ENCODE measurements around the gene CRYAB.
"Not testable (repeated sequence)": the region's sequence is repeated elsewhere in the genome, so short reads cannot be mapped to it uniquely, and the experiment has no call there.

Gene CRYAB

DNA sequence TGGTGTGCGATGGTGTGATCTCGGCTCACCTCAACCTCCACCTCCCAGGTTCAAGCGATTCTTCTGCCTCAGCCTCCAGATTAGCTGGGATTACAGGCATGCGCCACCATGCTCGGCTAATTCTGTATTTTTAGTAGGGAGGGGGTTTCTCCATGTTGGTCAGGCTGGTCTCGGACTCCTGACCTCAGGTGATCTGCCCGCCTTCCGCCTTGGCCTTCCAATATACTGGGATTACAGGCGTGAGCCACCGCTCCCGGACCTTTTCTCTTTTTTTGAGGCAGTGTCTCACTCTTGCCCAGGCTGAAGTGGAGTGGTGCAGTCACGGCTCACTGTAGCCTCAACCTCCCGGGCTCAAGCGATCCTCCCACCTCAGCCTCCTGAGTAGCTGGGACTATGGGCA is 21.6 kb upstream of the CRYAB start:
- not testable (repeated sequence) for DNase-seq

DNA sequence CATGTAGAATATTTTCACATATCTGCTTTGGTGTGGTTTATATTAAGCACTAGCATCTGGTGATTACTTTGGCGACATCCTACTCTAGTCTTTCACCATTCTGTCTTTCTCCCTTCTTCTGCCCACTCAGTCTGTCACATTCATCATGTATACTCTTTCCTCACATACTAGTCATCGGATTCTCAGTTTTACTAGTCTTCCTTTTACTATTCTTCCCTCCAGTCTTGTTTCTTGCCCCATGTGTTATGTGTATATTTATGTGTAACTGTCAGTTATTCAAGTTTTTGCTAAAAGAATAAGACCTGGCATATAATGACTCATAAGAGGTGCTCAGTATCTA is 21.0 kb upstream of the CRYAB start:
- DNase-seq, result no peak

DNA sequence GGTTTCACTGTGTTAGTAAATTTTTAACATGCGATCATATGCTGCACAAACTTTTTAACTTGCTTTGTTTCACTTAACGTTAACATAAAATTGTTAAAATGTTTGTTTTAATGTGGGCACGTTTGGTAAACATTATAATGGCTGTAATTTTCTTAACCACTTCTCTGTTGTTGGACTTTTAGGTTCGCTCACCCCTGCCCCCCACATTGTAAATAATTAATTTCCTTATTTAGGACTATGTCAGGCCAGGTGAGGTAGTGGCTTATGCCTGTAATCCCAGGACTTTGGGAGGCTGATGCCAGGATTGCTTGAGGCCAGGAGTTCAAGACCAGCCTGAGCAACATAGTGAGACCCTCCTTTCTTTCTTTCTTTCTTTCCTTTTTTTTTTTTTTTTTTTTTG is 18.9 kb upstream of the CRYAB start:
- no peak for DNase-seq

DNA sequence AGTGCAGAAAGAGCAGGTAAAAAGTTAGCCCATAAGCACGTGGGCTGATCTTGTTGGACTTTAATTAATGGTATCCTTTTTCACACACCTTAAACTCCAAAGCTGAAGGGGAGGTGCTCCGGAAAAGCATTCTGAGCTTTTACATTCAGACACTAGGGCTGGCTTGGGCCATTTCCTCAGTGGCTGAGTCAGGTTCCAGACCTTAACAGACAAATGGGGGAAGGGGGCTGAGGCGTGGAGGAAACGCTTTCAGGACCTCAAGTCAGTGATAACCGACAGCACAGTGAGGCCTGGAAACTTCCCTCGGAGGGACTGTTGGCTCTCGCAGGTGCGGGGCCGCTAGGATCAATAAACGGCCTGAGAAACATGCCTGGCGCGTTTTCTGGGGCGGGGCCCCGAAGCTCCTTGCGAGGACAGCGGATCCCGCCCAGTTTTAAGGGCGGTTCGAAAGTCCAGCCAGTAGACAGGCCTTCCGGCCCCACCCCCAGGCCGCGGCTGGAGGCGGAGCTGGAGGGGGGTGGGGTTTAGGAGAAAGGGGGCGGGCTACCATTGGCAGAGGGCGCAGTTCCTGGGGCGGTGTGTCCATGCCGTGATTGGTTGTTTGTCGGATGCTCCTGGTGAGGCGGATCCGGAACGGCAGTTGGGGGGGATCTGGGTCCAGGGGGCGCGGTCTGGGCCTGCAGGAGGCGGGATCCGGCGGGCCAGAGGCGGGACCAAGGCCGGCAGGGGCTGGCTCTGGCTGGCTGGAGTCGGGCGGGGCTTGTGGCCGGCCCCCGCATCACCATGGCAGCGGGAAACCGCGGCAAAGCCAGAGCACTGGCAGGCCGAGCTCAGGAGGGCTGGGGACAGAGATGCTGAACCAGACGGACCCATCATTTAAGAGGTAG is 15.2 kb upstream of the CRYAB start:
- peak; percentile 100 for DNase-seq

DNA sequence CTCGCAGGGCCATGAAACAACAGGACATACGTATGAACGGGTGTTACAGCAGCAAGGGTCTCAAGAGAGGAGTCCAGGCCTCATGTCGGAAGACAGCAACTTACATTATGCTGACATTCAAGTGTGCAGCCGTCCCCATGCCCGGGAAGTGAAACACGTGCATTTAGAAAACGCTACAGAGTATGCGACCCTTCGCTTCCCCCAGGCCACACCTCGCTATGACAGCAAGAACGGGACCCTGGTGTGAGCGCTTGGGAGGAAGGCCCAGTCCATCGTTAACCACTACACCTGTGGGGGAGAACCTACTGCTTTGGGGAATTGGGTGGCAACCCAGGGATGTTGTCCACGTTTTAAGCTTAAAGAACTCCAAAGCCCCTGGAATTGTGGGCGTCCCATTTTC is 14.4 kb upstream of the CRYAB start:
- no peak for DNase-seq

DNA sequence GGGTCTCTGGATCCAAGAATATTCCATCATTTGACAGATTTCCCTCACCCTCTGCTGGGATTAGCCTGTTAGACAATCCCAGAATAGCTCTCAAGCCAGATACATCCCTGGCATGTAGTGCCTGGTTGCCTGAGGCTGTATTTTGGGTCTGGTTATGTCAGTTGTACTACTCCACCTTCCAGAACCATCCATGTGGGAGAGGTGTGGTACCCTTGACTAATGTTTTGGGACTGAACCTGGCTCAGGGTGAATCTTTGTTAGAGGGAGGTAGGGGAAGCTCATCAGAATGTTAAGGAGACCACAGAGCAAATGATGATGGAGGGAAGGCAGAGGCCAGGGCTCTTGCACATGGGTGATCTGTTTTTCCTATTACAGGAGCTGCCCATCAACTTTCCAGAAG is 12.4 kb upstream of the CRYAB start:
- DNase-seq, result no peak

DNA sequence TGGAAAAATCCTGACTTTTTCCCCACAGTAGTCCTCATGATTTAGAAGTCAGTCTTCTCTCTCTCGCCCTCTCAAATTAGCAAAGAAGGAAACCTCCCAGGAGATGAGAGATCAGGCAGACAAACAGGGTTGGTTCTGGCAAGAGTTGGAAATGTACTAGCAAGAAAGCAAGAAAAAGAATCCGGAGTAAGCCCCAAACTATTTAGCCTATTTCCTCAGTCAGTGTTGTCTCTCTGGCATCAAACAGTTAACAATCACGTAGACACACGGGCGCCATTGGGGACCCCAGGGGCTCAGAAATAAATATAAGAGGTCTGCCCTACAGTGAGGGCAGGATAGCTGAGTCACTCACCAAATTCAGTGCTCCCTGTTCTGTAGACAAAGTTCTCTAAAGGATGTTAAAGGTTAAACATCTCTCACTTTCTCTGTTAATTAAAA is 11.8 kb upstream of the CRYAB start:
- DNase-seq, result no peak

DNA sequence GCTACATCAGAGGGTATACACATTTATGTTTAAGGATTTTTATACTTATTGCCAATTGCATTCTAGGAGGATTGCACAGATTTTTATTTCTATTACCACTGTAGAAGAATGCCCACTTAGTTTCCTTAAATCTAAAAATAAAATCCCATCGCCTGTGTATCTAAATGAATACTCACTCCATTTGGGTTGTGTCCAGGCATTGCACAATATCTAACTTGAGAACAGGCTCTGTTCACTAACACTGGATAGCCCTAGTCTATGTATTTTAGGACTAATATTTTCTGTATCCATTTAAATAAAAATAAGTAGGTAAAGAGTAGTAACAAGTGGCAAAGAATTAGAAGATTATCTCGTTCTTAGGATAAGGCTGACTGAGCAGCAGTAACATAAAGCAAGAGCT is 11.2 kb upstream of the CRYAB start:
- peak; percentile 76 for DNase-seq

DNA sequence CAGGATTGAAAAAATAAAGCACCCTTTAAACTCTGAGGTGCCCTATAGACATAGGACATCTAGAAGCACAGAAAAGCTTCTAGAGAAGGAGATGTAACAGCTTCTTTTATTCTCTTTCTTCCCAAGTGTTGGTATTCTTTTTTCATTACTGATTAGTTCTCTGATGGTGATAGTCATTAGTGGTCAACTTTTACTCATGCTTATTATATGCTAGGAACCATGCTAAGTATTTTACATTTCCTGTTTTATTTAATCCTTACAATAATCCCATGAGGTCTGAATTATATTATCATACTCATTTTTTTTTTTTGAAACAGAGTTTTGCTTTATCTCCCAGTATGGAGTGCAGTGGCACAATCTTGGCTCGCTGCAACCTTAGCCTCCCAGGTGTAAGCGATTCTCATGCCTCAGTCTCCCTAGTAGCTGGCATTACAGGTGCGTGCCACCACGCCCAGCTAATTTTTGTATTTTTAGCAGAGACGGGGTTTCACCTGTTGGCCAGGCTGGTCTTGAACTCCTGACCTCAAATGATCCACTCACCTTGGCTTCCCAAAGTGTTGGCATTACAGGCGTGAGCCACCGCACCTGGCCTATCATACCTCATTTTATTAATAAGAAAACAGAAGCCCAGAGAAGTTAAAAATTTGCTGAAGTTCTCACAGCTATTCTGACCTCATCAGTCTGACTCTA is 10.1 kb upstream of the CRYAB start:
- DNase-seq, result no peak

DNA sequence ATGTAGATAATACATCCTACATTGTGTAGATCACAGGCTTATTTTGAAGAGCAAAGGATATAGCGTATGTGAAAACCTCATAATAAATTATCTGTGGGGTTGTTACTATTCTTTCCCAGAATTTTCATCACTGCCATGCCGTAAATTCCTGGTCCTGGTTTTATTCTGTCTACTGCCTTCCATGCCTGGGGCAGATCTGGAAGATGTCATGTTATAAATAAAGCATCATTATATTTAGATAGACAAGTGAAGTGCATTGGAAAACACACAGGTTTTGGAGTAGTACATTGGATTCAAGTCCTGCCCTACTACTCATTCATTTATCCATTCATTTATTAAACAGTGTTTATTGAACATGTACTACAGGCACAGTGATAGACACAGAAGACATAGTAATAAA is 9.3 kb upstream of the CRYAB start:
- no peak for DNase-seq

DNA sequence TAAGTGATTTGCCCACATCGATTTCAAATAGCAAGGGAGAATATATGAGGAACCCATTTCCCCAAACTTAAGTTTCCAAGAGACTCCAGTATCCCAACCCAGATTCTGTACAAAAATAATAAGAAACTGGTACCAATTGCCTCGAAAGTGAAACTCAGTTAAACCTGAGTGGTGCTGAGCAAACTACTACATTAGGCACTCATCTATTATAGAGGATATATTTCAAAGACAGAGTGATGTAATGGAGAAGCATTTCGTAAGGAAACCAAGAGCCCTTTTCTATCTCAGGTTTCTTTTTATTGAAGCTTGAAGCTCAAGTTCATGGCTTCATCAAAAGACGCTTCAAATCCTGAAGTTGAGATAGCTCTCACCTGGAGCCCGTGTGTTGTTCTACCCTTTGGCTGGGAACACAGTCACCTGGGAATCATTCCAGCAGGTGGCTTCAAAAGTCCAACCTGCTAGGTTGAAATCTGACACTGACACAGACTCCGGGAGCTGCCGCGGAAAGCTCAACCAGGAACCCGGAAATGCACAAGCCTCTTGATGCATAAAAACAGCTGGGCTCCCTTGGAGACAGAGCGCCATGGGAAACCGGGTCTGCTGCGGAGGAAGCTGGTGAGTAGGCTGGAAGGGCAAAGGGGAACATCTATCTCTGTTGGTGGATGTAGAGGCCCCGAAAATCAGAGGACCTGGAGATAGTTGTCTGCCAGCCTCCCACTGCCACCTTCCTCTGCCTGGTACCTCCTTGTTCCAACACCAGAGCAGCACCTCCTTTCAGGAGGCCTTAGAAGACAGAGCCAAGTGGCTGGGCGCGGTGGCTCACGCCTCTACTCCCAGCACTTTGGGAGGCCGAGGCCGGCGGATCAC is 7.1 kb upstream of the CRYAB start, which contains the start of gene C11orf52:
C11orf52 (plus strand) TSS at position 524 of the 867 bp plus-strand sequence; CDS start at position 584, 60 bp downstream.
- no peak for DNase-seq

DNA sequence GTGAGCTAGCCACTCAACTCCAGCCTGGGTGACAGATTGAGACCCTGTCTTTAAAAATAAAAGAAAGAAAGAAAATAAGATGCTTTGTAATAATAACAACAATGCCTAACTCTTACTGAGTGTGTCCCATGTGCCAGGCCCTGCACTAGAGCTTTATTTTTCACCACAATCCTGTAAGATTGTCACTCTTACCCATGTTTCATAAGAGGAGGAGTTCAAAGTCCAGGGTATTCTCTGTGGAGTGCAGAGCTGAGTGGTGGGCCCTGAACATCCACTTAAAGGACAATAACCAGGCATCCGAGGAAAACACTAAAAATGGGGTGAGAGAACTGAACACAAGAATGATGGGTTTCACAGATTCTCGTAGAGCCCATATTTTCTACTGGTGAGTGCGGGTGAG is 6.2 kb upstream of the CRYAB start:
- DNase-seq, result no peak

DNA sequence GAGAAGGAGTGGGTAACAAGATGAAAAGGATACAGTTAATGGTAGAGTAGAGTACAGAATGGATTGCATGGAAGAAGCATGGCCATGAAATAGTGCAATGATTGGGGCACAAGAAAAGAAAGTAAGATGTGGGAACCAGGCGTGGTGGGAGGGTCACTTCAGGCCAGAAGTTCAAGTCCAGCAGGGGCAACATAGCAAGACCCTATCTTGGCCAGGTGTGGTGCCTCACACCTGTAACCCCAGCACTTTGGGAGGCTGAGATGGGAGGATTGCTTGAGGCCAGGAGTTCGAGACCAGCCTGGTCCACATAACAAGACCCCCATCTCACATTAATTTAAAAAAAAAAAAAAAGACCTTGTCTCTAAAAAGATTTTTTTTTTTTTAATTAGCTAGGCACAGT is 5.7 kb upstream of the CRYAB start:
- DNase-seq, result no peak

DNA sequence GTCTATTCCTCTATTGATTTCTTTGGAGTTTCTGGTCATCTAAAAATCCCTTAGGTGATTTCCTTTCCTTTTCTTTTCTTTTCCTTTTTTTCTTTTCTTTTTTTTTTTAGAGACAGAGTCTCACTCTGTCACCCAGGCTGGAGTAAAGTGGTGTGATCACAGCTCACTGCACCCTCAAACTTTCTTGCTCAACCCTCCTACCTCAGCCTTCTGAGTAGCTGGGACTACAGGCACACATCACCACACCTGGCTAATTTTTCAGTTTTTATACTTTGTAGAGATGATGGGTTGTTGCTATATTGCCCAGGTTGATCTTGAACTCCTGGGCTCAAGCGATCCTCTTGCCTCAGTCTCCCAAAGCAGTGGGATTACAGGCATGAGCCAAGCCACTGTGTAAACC is 5.2 kb upstream of the CRYAB start:
- no peak for DNase-seq

DNA sequence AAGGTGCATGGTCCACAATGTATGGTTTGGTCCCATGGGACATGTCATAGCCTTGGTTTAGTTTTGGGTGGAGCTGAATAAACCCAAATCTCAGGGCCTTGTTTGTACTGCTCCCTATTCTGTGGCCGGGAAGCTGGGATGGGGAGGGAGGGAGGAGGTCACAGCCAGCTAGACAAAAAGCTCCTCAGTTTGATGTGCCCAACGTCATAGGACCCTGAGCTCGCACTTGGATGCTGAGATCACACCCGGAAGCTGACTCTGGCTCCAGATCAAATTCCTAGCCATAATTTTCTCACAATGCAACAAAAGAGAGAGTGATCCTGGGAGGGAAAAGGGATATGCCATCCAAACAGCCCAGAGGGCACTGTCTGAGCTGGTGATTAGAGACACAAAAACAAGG is 2.4 kb upstream of the CRYAB start:
- DNase-seq, result no peak

DNA sequence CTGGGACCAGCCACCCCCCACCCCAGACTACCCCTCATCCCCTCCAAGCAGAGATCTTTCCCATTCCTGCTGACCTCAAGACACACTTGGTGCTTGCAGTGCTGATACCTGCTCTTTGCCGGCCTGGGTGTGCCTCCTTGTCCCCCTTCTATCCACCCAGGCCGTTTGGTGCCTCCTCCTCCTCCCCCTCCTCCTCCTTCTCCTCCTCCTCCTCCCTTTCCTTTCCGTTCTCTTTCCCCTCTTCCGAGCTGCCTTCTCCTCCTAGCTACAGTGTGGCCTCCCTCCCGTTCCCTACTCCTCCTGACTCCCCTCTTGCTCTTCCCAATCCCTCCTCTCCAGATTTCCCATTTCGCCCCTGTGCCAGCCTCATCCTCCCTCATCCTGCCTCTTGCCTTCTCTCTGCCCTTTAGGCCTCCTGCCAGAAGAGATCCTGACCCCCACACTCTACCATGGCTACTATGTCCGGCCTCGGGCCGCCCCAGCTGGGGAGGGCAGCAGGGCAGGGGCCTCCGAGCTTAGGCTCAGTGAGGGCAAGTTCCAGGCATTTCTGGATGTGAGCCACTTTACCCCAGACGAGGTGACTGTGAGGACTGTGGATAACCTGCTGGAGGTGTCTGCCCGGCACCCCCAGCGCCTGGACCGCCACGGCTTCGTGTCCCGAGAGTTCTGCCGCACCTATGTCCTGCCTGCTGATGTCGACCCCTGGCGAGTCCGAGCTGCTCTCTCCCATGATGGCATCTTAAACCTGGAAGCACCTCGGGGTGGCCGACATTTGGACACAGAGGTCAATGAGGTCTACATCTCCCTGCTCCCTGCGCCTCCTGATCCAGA is 1.7 kb upstream of the CRYAB start:
- no peak for DNase-seq

DNA sequence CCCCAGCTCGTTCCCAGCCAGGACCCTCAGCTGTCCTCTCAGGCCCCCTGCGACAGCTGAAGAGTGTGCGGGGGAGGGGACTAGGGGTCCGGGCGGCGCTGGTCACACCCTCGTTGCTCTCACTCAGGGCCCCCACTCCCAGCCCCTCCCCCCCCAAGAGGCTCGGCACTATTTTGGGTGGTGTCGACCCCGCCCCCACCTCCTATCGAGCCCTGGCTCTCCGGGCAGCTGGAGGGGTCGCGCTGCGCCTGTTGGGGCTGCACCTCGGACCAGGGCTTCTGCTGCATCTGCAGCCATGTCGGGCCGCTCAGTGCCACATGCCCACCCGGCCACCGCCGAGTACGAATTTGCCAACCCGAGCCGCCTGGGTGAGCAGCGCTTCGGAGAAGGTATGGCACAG is 965 bp upstream of the CRYAB start, which contains the start of gene HSPB2:
HSPB2 (plus strand) TSS at position 200 of the 400 bp plus-strand sequence; CDS start at position 296, 96 bp downstream.
- DNase-seq, result no peak

DNA sequence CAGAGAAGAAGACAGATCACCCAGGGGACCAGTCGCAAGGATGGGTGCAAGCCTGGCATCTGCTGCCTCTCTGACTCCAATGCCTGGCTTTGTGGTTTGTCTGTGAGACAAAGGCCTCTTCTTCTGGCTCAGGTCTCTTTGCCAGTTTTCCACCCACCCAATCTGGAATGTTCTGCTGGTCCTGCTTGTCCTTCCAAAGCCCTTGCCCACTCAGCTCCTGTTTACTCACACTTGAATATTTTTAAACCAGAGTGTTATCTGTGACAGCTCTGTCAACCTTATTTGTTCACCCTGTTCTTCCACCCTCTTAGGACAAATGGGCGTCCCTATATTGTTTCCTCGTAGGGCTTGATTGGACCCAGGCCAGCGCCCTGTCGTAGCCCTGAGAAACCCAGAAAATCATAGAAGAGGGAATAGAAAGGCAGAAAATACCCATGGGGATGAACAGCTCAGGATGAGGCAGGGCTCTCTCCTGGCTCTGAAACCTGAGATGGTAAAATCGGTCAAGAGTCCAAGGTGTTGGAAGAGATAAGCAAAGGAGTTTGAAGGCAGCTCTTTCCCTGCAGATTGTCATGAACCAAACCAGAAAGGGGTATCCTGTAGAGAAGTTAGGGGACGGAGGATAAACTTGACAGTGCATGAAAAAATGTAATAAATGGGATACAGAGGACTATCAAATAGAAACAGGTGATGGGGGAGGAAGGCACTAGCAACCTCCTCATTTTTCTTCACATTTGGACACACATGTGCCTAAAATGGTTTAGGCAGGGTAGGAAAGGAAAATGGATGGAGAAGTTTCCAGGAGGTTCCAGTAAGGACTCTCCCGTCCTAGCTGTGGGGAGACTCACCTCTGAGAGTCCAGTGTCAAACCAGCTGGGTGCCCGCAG is 651 bp downstream of the CRYAB start:
- DNase-seq, result peak; percentile 59

DNA sequence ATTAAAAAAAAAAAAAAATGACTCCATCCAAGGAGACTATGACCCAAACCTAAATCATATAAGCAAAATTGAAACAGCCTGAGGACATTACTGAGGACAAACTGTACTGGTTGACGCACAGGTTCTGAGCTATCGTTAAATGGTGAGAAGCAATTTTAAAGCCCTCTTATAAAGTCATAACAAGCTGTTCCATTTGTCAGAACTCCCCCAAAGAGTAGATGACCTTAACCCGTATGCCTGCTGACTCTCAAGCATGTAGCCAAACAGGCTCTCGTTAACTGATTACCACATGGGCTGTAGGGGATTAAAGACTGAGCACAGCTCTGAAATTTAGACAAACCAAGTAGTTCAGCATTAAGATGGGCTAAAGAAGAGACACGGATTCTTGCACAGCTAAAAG is 2.2 kb downstream of the CRYAB start:
- no peak for DNase-seq

DNA sequence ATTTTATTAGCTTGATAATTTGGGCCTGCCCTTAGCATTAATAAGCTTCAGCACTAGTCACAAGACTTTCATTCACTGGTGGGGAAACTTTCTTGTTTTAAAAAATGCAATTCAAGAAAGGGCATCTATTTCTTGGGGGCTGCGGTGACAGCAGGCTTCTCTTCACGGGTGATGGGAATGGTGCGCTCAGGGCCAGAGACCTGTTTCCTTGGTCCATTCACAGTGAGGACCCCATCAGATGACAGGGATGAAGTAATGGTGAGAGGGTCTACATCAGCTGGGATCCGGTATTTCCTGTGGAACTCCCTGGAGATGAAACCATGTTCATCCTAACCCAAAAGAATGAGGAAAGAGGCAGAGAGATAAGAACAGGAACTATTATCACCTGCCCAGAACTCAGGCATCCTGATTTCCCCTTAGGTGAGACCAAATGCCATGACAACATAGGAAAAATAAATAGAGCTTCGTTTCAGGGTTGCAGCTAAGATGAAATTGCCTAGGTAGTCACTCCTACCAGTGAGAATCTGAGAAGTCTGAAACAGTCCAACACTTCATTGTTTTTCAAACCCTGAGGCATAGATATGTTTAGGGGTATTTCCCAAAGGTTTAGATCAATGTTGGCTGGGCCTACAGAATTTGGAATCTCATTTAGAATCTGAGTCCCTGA is 2.8 kb downstream of the CRYAB start:
- no peak for DNase-seq

DNA sequence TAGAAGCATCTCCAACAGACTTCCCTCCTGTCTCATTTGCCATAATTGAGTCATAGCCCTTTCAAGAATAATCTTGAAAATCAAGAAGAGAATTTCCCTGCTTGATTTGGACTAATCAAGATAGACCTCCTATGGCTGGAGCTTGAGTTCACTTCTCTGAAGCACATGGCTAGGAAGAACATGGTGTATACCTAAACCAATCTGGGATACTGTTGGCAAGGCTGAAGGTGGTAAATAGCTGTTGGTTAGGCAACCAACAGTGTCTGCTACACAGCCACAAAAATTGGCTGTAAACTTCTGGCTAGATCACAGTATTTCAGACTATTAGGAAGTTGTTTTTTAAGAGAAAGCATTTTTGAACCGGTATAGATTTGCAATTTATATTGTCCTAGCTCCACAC is 4.9 kb downstream of the CRYAB start:
- no peak for DNase-seq
